ENCODE measurements around the gene MAMSTR. TPM values are rescaled to one million over a fixed set of nuclear protein-coding genes. Genes with fewer than 3 reads are reported as not detected.
"Not testable (repeated sequence)": the region's sequence is repeated elsewhere in the genome, so short reads cannot be mapped to it uniquely, and the experiment has no call there.

The MAMSTR gene
- 0.51 and 0.99 TPM in 2 replicates for total RNA-seq
- 0.84 and 1.8 TPM in 2 replicates for polyA plus RNA-seq
- 2.9 and 6.0 TPM in 2 replicates for polyA plus RNA-seq (2012)
- 6.6 and 14.4 TPM in 2 replicates for polyA minus RNA-seq (ENCODE audit: low replicate concordance)

- H3K4me3 ChIP-seq (replicated peaks in 1 of 4; ENCODE audit: control extremely low read depth in 1 of 4, insufficient read depth in 1 of 4, low read depth in 3 of 4, low read length in 4 of 4): peak within 1 kb of the TSS; percentile 64 to 73 (median 68)
- peak within 1 kb of the TSS; percentile 66 for H2AFZ ChIP-seq (ENCODE audit: low read length)
- no peaks in the 10 kb centered on the region for H3K27me3 ChIP-seq (ENCODE audit: control insufficient read depth, insufficient read depth, low read length)
- TF ChIP-seq EZH2 (IDR thresholded peaks at IDR 0.05; ENCODE audit: low read length, missing control alignments) (no peak), CTCF (conservative IDR thresholded peaks at IDR 0.05 in 1 of 2, IDR thresholded peaks at IDR 0.05 in 1 of 2; ENCODE audit: low read depth in 1 of 2, low read length in 2 of 2) (no peak)
- no peaks in the 10 kb centered on the region for H3K79me2 ChIP-seq (ENCODE audit: control insufficient read depth, insufficient read depth, low read length)
- H3K9me3 ChIP-seq (ENCODE audit: control insufficient read depth, insufficient read depth, low read depth, low read length): no peaks in the 10 kb centered on the region
- no peak within 1 kb of the TSS for H3K9ac ChIP-seq (ENCODE audit: insufficient read depth, low read length)
- H3K4me2 ChIP-seq (ENCODE audit: extremely low read depth, insufficient read depth, low read length): peak within 1 kb of the TSS; percentile 80
- H3K36me3 ChIP-seq (ENCODE audit: control insufficient read depth, insufficient read depth, low read length): no peaks in the 10 kb centered on the region
- peaks cover 6% of the 10 kb centered on the region for H3K4me1 ChIP-seq (ENCODE audit: control insufficient read depth, extremely low read depth, insufficient read depth, low read length)
- no peak for DNase-seq (ENCODE audit: low read depth in 2 of 2)
- no peaks in the 10 kb centered on the region for H4K20me1 ChIP-seq (ENCODE audit: control insufficient read depth, extremely low read depth, insufficient read depth, low read length)
- peak within 1 kb of the TSS; percentile 88 for H3K27ac ChIP-seq (ENCODE audit: insufficient read depth, low read length)
Observed at GRCh38 chr19:48719263-48720171, at the start of gene MAMSTR. MAMSTR (minus strand) TSS chr19:48719725; CDS start chr19:48719031, 694 bp downstream.

- TF ChIP-seq EZH2 (IDR thresholded peaks at IDR 0.05; ENCODE audit: low read length, missing control alignments) (no peak), CTCF (conservative IDR thresholded peaks at IDR 0.05 in 1 of 2, IDR thresholded peaks at IDR 0.05 in 1 of 2; ENCODE audit: low read depth in 1 of 2, low read length in 2 of 2) (no peak)
- H3K27me3 ChIP-seq (ENCODE audit: control insufficient read depth, insufficient read depth, low read length): peaks cover 2% of the 10 kb centered on the region
- H3K4me3 ChIP-seq (replicated peaks in 1 of 4; ENCODE audit: control extremely low read depth in 1 of 4, insufficient read depth in 1 of 4, low read depth in 3 of 4, low read length in 4 of 4): no peak overlapping the region
- peak in 1 of 2 donors; percentile 38 for DNase-seq (ENCODE audit: low read depth in 2 of 2)
- no peaks in the 10 kb centered on the region for H4K20me1 ChIP-seq (ENCODE audit: control insufficient read depth, extremely low read depth, insufficient read depth, low read length)
- H3K36me3 ChIP-seq (ENCODE audit: control insufficient read depth, insufficient read depth, low read length): no peaks in the 10 kb centered on the region
- no peaks in the 10 kb centered on the region for H3K9me3 ChIP-seq (ENCODE audit: control insufficient read depth, insufficient read depth, low read depth, low read length)
- H3K4me2 ChIP-seq (ENCODE audit: extremely low read depth, insufficient read depth, low read length): no peak overlapping the region
- H3K9ac ChIP-seq (ENCODE audit: insufficient read depth, low read length): no peak overlapping the region
- H3K79me2 ChIP-seq (ENCODE audit: control insufficient read depth, insufficient read depth, low read length): no peaks in the 10 kb centered on the region
- H2AFZ ChIP-seq (ENCODE audit: low read length): no peak overlapping the region
- H3K4me1 ChIP-seq (ENCODE audit: control insufficient read depth, extremely low read depth, insufficient read depth, low read length): no peaks in the 10 kb centered on the region
- H3K27ac ChIP-seq (ENCODE audit: insufficient read depth, low read length): no peak overlapping the region
Observed at GRCh38 chr19:48768994-48769713, 49.6 kb upstream of the MAMSTR start.

GRCh38 chr19:48768171-48768753, 48.7 kb upstream of the MAMSTR start:
- H3K27ac ChIP-seq (ENCODE audit: insufficient read depth, low read length); H3K9me3 ChIP-seq (ENCODE audit: control insufficient read depth, insufficient read depth, low read depth, low read length); H3K4me3 ChIP-seq (replicated peaks in 1 of 4; ENCODE audit: control extremely low read depth in 1 of 4, insufficient read depth in 1 of 4, low read depth in 3 of 4, low read length in 4 of 4); H3K4me1 ChIP-seq (ENCODE audit: control insufficient read depth, extremely low read depth, insufficient read depth, low read length); H3K9ac ChIP-seq (ENCODE audit: insufficient read depth, low read length); H3K27me3 ChIP-seq (ENCODE audit: control insufficient read depth, insufficient read depth, low read length); H2AFZ ChIP-seq (ENCODE audit: low read length); H3K79me2 ChIP-seq (ENCODE audit: control insufficient read depth, insufficient read depth, low read length); H4K20me1 ChIP-seq (ENCODE audit: control insufficient read depth, extremely low read depth, insufficient read depth, low read length); H3K4me2 ChIP-seq (ENCODE audit: extremely low read depth, insufficient read depth, low read length); DNase-seq (ENCODE audit: low read depth in 2 of 2); H3K36me3 ChIP-seq (ENCODE audit: control insufficient read depth, insufficient read depth, low read length): not testable (repeated sequence)

- H3K27ac ChIP-seq (ENCODE audit: insufficient read depth, low read length); H3K9me3 ChIP-seq (ENCODE audit: control insufficient read depth, insufficient read depth, low read depth, low read length); H3K27me3 ChIP-seq (ENCODE audit: control insufficient read depth, insufficient read depth, low read length); H2AFZ ChIP-seq (ENCODE audit: low read length); DNase-seq (ENCODE audit: low read depth in 2 of 2); H3K4me2 ChIP-seq (ENCODE audit: extremely low read depth, insufficient read depth, low read length); H3K36me3 ChIP-seq (ENCODE audit: control insufficient read depth, insufficient read depth, low read length); H3K79me2 ChIP-seq (ENCODE audit: control insufficient read depth, insufficient read depth, low read length); H3K9ac ChIP-seq (ENCODE audit: insufficient read depth, low read length); H3K4me1 ChIP-seq (ENCODE audit: control insufficient read depth, extremely low read depth, insufficient read depth, low read length); H4K20me1 ChIP-seq (ENCODE audit: control insufficient read depth, extremely low read depth, insufficient read depth, low read length); H3K4me3 ChIP-seq (replicated peaks in 1 of 4; ENCODE audit: control extremely low read depth in 1 of 4, insufficient read depth in 1 of 4, low read depth in 3 of 4, low read length in 4 of 4): not testable (repeated sequence)
Observed at GRCh38 chr19:48765816-48766215, 46.3 kb upstream of the MAMSTR start.

Data from fibroblast of lung (primary cell).